Right lobe of liver (tissue), 6 donors: ENCODE measurements around the gene NKX3-2. TPM values are rescaled to one million over a fixed set of nuclear protein-coding genes. Genes with fewer than 3 reads are reported as not detected.

Experiments used
- ATAC-seq, 4 donors: fragments of 200-7000 bp; cut with Tn5 transposase; one replicate each; pipeline ENCODE4 v1.9.1; 2020; ENCODE audit warnings: mild to moderate bottlenecking in 4 of 4, moderate library complexity in 4 of 4
- DNase-seq, 3 donors: peaks; one replicate each; pipeline ENCODE4 v3.0.0-alpha.2; 2020
- H3K27ac ChIP-seq, 3 donors: fragments of 200-600 bp; one replicate each; pipeline ENCODE4 v1.8.0; 2022
- H3K27me3 ChIP-seq, 2 donors: fragments of 200-600 bp; one replicate each; pipeline ENCODE4 v1.8.0; 2022
- H3K36me3 ChIP-seq, 4 donors: fragments of 200-600 bp; sonication (generic) in 1 of 4; one replicate each; pipeline versions ENCODE4 v1.5.1 to v1.8.0; 2017 to 2022; ENCODE audit warnings: control low read depth in 1 of 4
- H3K4me1 ChIP-seq, 4 donors: fragments of 200-600 bp; sonication (generic) in 1 of 4; one replicate each; pipeline versions ENCODE4 v1.5.1 to v1.8.0; 2017 to 2022; ENCODE audit warnings: control low read depth in 1 of 4
- H3K4me3 ChIP-seq, 3 donors: fragments of 200-600 bp; one replicate each; pipeline ENCODE4 v1.8.0; 2022
- H3K9me3 ChIP-seq, 4 donors: fragments of 200-600 bp; sonication (generic) in 1 of 4; one replicate each; pipeline versions ENCODE4 v1.5.1 to v1.8.0; 2017 to 2022; ENCODE audit warnings: control low read depth in 1 of 4
- CTCF ChIP-seq, 4 donors: fragments of 200-600 bp in 3 of 4; fragments of 450-650 bp in 1 of 4; IDR thresholded peaks; one replicate each; pipeline versions ENCODE4 v1.5.1 to v1.8.0; 2016 to 2022; ENCODE audit warnings: antibody characterized with exemption in 4 of 4, mild to moderate bottlenecking in 2 of 4
- POLR2A ChIP-seq: fragments of 450-650 bp; IDR thresholded peaks from one replicate; pipeline ENCODE4 v1.6.1; 2017; ENCODE audit warnings: antibody characterized with exemption, mild to moderate bottlenecking
- WGBS: methylation state at CpG from one replicate; pipeline ENCODE4 v1.1.6; 2018; ENCODE audit warnings: low coverage, low lambda C conversion rate; ENCODE audit not compliant: insufficient coverage; ENCODE audit errors: missing lambda C conversion rate; 5-methylcytosine and 5-hydroxymethylcytosine counted together
- intact Hi-C, 2 donors: fragments of 100-400 bp; cut with DNase I; formaldehyde crosslinking; loops; one replicate each; pipeline versions ENCODE4 v1.11.2 to v1.14.1; 2022
- total RNA-seq, 6 experiments: library from RNA; depleted of rRNA in 2 of 6; stranded (reverse); fragments of >200 nt in 2 of 6; fragmentation: NEBNext Ultra II Directional in 3 of 6; extraction: Animal tissue kit (Norgen Biotek cat#: 25700) in 3 of 6; gene quantifications; one replicate each; pipeline versions ENCODE4 v1.1.0 to v1.2.4, GENCODE V29; 2016 to 2023
- donor health status: DM: no; HTN: yes; CAD: no.
- donor health status: DM: no; HTN: no; CAD: no.
- donor health status: DM: no; HTN: no; CAD: no.
- donor health status: DM: no; HTN: yes; CAD: no.
- donor health status: DM: no; HTN: yes; CAD: no.

Gene NKX3-2
- total RNA-seq, 6 experiments from 2014 or later: not detected

DNA sequence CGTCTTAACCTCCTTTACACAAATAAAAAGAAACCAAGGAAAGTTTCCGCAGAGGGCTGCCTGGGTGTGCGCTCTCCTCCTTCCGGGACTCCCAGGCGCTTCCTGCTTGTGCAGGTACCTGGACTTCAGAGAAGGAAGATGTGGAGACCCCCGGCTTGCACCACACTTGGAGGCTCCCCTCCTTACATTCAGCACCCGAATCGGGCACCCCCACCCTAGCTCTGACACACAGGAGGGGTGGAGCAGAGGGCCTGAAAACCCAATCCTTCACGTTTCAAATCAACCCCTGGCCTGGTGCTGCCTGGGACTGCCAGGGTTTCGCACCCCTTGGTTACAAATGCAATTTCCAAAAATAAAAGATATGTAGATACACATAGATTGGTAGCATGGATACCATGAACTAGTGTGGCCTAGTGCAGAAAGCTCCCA lies 3.1 kb downstream of the NKX3-2 start:
- ATAC-seq (no peak), DNase-seq (no peak)
- TF ChIP-seq POLR2A: no peak
- TF ChIP-seq CTCF (IDR thresholded peaks at IDR 0.05): no peak
- Histone ChIP-seq H3K4me3 (no peak overlapping the region), H3K36me3 (no peaks in the 10 kb centered on the region), H3K27me3 (peaks cover 27 to 59% of the 10 kb centered on the region in 2 donors), H3K9me3 (no peaks in the 10 kb centered on the region), H3K4me1 (peaks cover 0 to 21% (median 2%) of the 10 kb centered on the region in 4 donors), H3K27ac (no peak overlapping the region)
- intact Hi-C loops: loop anchor here in 1 of 2 donors (10.0 kb wide), 1 partner anchor 696 kb away; no protein-coding TSS in a partner anchor
- 49% methylated on average over 3 of the region's 10 CpGs for WGBS

GRCh38 chr4:13540446-13541175 lies 3.7 kb downstream of the NKX3-2 start:
- intact Hi-C loops: loop anchor here in 1 of 2 donors (10.0 kb wide), 1 partner anchor 696 kb away; no protein-coding TSS in a partner anchor
- 13% methylated on average over 19 of the region's 23 CpGs for WGBS
- Histone ChIP-seq H3K27ac (no peak overlapping the region), H3K4me1 (peaks cover 0 to 21% (median 2%) of the 10 kb centered on the region in 4 donors), H3K9me3 (no peaks in the 10 kb centered on the region), H3K4me3 (no peak overlapping the region), H3K36me3 (no peaks in the 10 kb centered on the region), H3K27me3 (peaks cover 23 to 55% of the 10 kb centered on the region in 2 donors)
- ATAC-seq: no peak
- no peak for DNase-seq
- no peak for TF ChIP-seq CTCF (IDR thresholded peaks at IDR 0.05)
- TF ChIP-seq POLR2A: no peak

- no peaks in the 10 kb centered on the region for H3K9me3 ChIP-seq
- peaks cover 25 to 55% of the 10 kb centered on the region in 2 donors for H3K27me3 ChIP-seq
- H3K4me1 ChIP-seq: peaks cover 0 to 21% (median 2%) of the 10 kb centered on the region in 4 donors
- no peaks in the 10 kb centered on the region for H3K36me3 ChIP-seq
- 7% methylated on average over 23 of the region's 42 CpGs for WGBS
- TF ChIP-seq CTCF (IDR thresholded peaks at IDR 0.05): no peak
- no peak for TF ChIP-seq POLR2A
- DNase-seq (no peak), ATAC-seq (no peak)
- no peak overlapping the region for H3K27ac ChIP-seq
- intact Hi-C loops: loop anchor here in 1 of 2 donors (10.0 kb wide), 2 partner anchors 695 to 795 kb away; no protein-coding TSS in a partner anchor
- H3K4me3 ChIP-seq: no peak overlapping the region
These were observed 4.5 kb downstream of the NKX3-2 start for GRCh38 chr4:13539619-13540445.

GRCh38 chr4:13539047-13539618 lies 5.2 kb downstream of the NKX3-2 start:
- no peak for ATAC-seq
- Histone ChIP-seq H3K4me1 (peaks cover 0 to 20% (median 2%) of the 10 kb centered on the region in 4 donors), H3K27ac (no peak overlapping the region), H3K4me3 (no peak overlapping the region), H3K9me3 (no peaks in the 10 kb centered on the region), H3K36me3 (no peaks in the 10 kb centered on the region), H3K27me3 (peaks cover 27 to 54% of the 10 kb centered on the region in 2 donors)
- intact Hi-C loops: loop anchor here in 1 of 2 donors (10.0 kb wide), 1 partner anchor 794 kb away; no protein-coding TSS in a partner anchor
- DNase-seq: no peak
- TF ChIP-seq CTCF (IDR thresholded peaks at IDR 0.05) (no peak), POLR2A (no peak)
- 3% methylated on average over 20 of the region's 23 CpGs for WGBS
